Osteocyte (in vitro differentiated cells): ENCODE data around the gene MAP10. TPM values are rescaled to one million over a fixed set of nuclear protein-coding genes. Genes with fewer than 3 reads are reported as not detected.

Experiments
- DNase-seq: peaks from one replicate; pipeline ENCODE4 v3.0.0; 2021; ENCODE audit warnings: mixed read lengths; ENCODE audit not compliant: unreplicated experiment; ENCODE audit errors: extremely low spot score
- H3K27ac Mint-ChIP-seq: one replicate; pipeline ENCODE4 v1.8.0; 2021; ENCODE audit warnings: mild to moderate bottlenecking, mixed read lengths; ENCODE audit not compliant: unreplicated experiment
- H3K27me3 Mint-ChIP-seq: one replicate; pipeline ENCODE4 v1.8.0; 2021; ENCODE audit warnings: mixed read lengths; ENCODE audit not compliant: unreplicated experiment
- H3K36me3 Mint-ChIP-seq: one replicate; pipeline ENCODE4 v1.8.0; 2021; ENCODE audit warnings: mixed read lengths; ENCODE audit not compliant: unreplicated experiment
- H3K4me1 Mint-ChIP-seq: one replicate; pipeline ENCODE4 v1.8.0; 2021; ENCODE audit warnings: mixed read lengths; ENCODE audit not compliant: unreplicated experiment
- H3K4me3 Mint-ChIP-seq: one replicate; pipeline ENCODE4 v1.8.0; 2021; ENCODE audit warnings: mild to moderate bottlenecking, moderate library complexity, mixed read lengths; ENCODE audit not compliant: unreplicated experiment
- H3K9me3 Mint-ChIP-seq: one replicate; pipeline ENCODE4 v1.8.0; 2021; ENCODE audit warnings: mixed read lengths; ENCODE audit not compliant: unreplicated experiment
- total RNA-seq: library from RNA; stranded (reverse); gene quantifications from 2 replicates; pipeline ENCODE4 v1.2.1, GENCODE V29; 2021
- TF ChIP-seq, protein P1 (sequence below): fragments of 200-600 bp; sonication (generic); IDR thresholded peaks from 2 replicates; pipeline ENCODE4 v1.5.0; 2021; ENCODE audit warnings: antibody characterized with exemption, mild to moderate bottlenecking, moderate library complexity

The MAP10 gene
- total RNA-seq, 1 donor from 2014 or later: 0.38 TPM

DNA sequence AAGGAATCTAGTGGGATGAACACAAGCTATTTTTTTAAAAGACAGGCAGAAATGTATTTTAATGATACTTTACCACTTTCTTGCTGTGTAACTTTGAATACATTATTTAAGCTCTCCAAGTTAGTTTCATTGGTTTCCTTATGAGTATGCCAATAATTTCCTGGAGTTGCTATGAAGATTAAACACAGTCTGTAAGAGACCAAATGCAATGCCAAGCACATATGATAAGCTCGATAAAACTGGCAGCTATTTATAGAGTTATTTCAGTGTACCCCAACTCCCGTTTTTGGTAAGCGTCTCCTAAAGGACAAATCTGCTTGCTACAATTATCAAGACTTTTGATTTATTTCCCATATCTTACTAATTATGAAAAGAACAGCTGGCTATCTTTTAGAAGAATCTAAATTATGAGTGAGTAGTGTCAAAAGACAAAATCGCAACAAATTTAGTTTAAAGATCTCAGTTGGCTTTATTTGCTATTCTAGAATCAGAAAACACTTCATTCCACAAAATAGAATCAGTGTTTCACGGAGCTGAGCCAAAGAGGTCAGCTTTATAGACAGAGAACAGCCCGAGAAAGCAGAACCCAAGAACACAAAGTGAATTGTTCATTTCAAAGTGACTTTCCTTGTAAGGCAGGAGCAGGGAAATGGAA, 7.2 kb upstream of the MAP10 start:
- Mint-ChIP-seq H3K27me3 (peaks cover 5% of the 10 kb centered on the region), H3K4me1 (peaks cover 10% of the 10 kb centered on the region), H3K9me3 (peaks cover 4% of the 10 kb centered on the region), H3K4me3 (no peak overlapping the region), H3K27ac (no peak overlapping the region), H3K36me3 (no peaks in the 10 kb centered on the region)
- no peak for DNase-seq
- TF ChIP-seq, protein P1, sequence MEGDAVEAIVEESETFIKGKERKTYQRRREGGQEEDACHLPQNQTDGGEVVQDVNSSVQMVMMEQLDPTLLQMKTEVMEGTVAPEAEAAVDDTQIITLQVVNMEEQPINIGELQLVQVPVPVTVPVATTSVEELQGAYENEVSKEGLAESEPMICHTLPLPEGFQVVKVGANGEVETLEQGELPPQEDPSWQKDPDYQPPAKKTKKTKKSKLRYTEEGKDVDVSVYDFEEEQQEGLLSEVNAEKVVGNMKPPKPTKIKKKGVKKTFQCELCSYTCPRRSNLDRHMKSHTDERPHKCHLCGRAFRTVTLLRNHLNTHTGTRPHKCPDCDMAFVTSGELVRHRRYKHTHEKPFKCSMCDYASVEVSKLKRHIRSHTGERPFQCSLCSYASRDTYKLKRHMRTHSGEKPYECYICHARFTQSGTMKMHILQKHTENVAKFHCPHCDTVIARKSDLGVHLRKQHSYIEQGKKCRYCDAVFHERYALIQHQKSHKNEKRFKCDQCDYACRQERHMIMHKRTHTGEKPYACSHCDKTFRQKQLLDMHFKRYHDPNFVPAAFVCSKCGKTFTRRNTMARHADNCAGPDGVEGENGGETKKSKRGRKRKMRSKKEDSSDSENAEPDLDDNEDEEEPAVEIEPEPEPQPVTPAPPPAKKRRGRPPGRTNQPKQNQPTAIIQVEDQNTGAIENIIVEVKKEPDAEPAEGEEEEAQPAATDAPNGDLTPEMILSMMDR: no peak

DNA sequence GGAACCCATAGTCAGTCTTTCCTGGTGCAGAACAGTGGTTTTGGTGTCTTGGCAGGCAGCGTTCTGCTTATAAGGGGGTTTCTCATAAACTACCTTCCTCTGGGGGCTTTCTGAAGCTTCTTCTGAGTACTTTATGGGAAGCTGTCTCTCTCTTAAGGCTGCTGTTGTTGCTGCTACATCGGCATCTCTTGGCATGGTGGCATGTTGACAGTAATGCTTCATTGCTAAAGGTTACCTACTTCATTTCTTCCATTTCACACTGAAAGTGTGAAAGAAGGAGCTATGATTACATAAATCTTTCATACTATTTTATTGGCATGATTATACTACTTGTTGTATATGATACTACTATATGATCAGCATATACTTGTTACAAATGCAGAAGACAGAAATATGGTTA, 6.3 kb upstream of the MAP10 start:
- DNase-seq: no peak
- Mint-ChIP-seq H3K4me3 (no peak overlapping the region), H3K9me3 (peaks cover 8% of the 10 kb centered on the region), H3K4me1 (peaks cover 3% of the 10 kb centered on the region), H3K36me3 (no peaks in the 10 kb centered on the region), H3K27me3 (peaks cover 5% of the 10 kb centered on the region), H3K27ac (no peak overlapping the region)
- TF ChIP-seq, protein P1: no peak

DNA sequence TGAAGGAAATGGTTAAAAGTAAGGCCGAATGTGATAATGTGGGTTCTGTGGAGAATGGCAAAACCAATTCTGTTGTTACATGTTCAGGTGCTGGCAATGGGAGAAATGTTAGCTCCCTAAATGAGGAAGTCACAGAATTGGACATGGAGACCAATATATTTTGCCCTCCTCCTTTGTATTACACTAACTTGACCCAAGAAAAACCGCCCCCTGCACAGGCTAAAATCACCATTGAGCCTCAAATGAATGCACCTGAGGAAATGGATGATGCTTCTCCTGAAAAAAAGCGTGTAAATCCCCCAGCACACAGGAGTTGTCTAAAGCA, 932 bp downstream of the MAP10 start:
- H3K4me1 Mint-ChIP-seq: peaks cover 3% of the 10 kb centered on the region
- H3K9me3 Mint-ChIP-seq: peaks cover 12% of the 10 kb centered on the region
- peak overlapping the region; percentile 7 for H3K4me3 Mint-ChIP-seq
- no peaks in the 10 kb centered on the region for H3K36me3 Mint-ChIP-seq
- DNase-seq: no peak
- peaks cover 16% of the 10 kb centered on the region for H3K27me3 Mint-ChIP-seq
- H3K27ac Mint-ChIP-seq: no peak overlapping the region
- TF ChIP-seq, protein P1: no peak

DNA sequence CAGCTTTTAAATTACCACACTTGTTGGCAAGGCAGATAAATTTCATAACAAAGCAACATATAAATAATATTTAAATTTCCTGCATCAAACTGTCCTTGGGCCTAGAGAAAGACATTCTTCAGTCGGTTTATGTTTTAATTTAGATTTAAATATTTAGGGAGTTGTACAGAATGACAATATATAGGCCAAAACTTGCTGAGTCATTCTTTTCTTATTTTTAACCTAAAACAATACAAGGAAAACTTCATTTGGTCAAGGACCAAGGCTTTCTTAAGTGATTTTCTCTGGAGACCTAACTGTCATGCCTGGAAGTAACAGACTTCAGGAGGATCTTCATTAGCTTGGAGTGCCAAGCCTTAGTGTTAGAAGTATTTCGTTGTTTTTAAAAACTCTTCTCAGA, 5.6 kb downstream of the MAP10 start:
- Mint-ChIP-seq H3K9me3 (no peaks in the 10 kb centered on the region), H3K36me3 (no peaks in the 10 kb centered on the region), H3K27ac (no peak overlapping the region), H3K4me3 (no peak overlapping the region), H3K27me3 (peaks cover 10% of the 10 kb centered on the region), H3K4me1 (no peaks in the 10 kb centered on the region)
- no peak for DNase-seq
- TF ChIP-seq, protein P1: no peak

DNA sequence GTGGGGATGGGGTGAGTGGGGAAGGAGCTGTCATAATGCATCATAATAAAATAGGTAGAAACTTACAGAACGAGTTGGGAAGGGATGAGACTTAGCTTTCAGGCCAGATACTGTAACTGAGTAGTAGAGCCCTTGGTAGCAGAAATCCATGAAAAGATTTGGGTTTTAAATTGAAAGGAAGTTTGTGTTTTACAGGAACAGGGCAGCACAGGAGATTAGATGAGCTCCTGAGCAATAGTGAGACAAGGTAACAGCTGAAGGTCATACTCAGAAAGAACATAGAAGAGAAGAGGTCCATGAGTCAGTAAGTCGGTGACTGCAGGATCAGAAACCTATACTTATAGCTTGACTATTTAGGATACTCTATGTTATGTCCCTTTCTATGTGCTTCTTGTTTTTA, 7.3 kb downstream of the MAP10 start:
- Mint-ChIP-seq H3K4me1 (no peaks in the 10 kb centered on the region), H3K27ac (no peak overlapping the region)
- DNase-seq: no peak

More for the DNA sequence above, 7.3 kb downstream of the MAP10 start:
- H3K9me3 Mint-ChIP-seq: no peaks in the 10 kb centered on the region
- TF ChIP-seq, protein P1: no peak
- H3K4me3 Mint-ChIP-seq: no peak overlapping the region
- peaks cover 2% of the 10 kb centered on the region for H3K27me3 Mint-ChIP-seq
- no peaks in the 10 kb centered on the region for H3K36me3 Mint-ChIP-seq
